Endothelial cell of umbilical vein (primary cell): Measurements from ENCODE around the gene GRM8. TPM values are rescaled to one million over a fixed set of nuclear protein-coding genes. Genes with fewer than 3 reads are reported as not detected.

ENCODE experiments used
- BruUV-seq: library from RNA; stranded (reverse); fragments of 400-500 nt; replicated peaks from 2 replicates; lab custom pipeline; 2021; lab: Mats Ljungman, UMichigan
- CTCF ChIA-PET: fragments of 300-600, 350-600 bp; sonication (Branson Sonifier 250); formaldehyde crosslinking; loops from one replicate; lab custom pipeline; 2021; ENCODE audit warnings: antibody characterized with exemption, inconsistent platforms; lab: Charles Lee
- POLR2A ChIA-PET: fragments of 300-600, 350-600 bp; sonication (Branson Sonifier 250); formaldehyde crosslinking; loops from one replicate; lab custom pipeline; 2021; ENCODE audit warnings: antibody characterized with exemption, inconsistent platforms; lab: Charles Lee
- DNase-seq: peaks from one replicate; pipeline ENCODE4 v3.0.0-alpha.2; 2011; ENCODE audit warnings: low read depth, low spot score
- FAIRE-seq: peaks from 2 replicates; lab custom pipeline; 2011; peaks lifted over from hg19 to GRCh38; lab: Jason Lieb, UNC
- H2AFZ ChIP-seq: 2 replicates; pipeline ENCODE4 v1.6.0; 2012; ENCODE audit warnings: low read depth, low read length, control low read depth, inconsistent platforms
- H3K27ac ChIP-seq: 2 replicates; pipeline ENCODE4 v1.5.1; 2011; ENCODE audit warnings: low read depth, mild to moderate bottlenecking, control low read depth, low read length, moderate library complexity; ENCODE audit not compliant: insufficient read depth
- H3K27me3 ChIP-seq, 2 experiments: 2 replicates each; pipeline versions ENCODE4 v1.6.0 to v1.6.1; 2011; ENCODE audit warnings: low read length in 2 of 2, mixed read lengths in 1 of 2; ENCODE audit not compliant: control insufficient read depth in 2 of 2, insufficient read depth in 2 of 2
- H3K36me3 ChIP-seq, 2 experiments: 2 replicates in 1 of 2; 3 replicates in 1 of 2; pipeline ENCODE4 v1.5.1; 2011; ENCODE audit warnings: low read length in 2 of 2, mild to moderate bottlenecking in 1 of 2, moderate library complexity in 1 of 2; ENCODE audit not compliant: control insufficient read depth in 2 of 2, insufficient read depth in 2 of 2; ENCODE audit errors: extremely low read depth in 1 of 2
- H3K4me1 ChIP-seq: 3 replicates; pipeline ENCODE4 v1.5.1; 2011; ENCODE audit warnings: mild to moderate bottlenecking, low read length; ENCODE audit not compliant: control insufficient read depth, insufficient read depth; ENCODE audit errors: extremely low read depth
- H3K4me2 ChIP-seq: 2 replicates; pipeline ENCODE4 v1.6.1; 2011; ENCODE audit warnings: low read length, control low read depth, mixed read lengths; ENCODE audit not compliant: insufficient read depth
- H3K4me3 ChIP-seq, 3 experiments: fragments of 200-600 bp in 1 of 3; sonication (generic), shearing (Covaris generic) in 1 of 3; replicated peaks in 1 of 3; 2 replicates each; pipeline ENCODE4 v1.5.1; 2011 to 2016; ENCODE audit warnings: control low read depth in 3 of 3, low read length in 3 of 3, mild to moderate bottlenecking in 2 of 3, inconsistent platforms in 1 of 3, low read depth in 1 of 3, moderate library complexity in 1 of 3; ENCODE audit not compliant: insufficient read depth in 1 of 3
- H3K79me2 ChIP-seq: 2 replicates; pipeline ENCODE4 v1.6.0; 2012; ENCODE audit warnings: low read length, inconsistent platforms; ENCODE audit not compliant: control insufficient read depth, insufficient read depth
- H3K9ac ChIP-seq: replicated peaks from 2 replicates; pipeline ENCODE3; 2011; ENCODE audit warnings: low read length, control low read depth; ENCODE audit not compliant: insufficient read depth; ENCODE audit errors: extremely low read depth
- H3K9me1 ChIP-seq: replicated peaks from 3 replicates; pipeline ENCODE4 v1.6.0; 2011; ENCODE audit warnings: mild to moderate bottlenecking, low read length; ENCODE audit not compliant: control insufficient read depth, insufficient read depth; ENCODE audit errors: extremely low read depth
- H3K9me3 ChIP-seq: replicated peaks from 2 replicates; pipeline ENCODE4 v1.5.1; 2012; ENCODE audit warnings: low read length, inconsistent platforms; ENCODE audit not compliant: control insufficient read depth, insufficient read depth
- H4K20me1 ChIP-seq: replicated peaks from 2 replicates; pipeline ENCODE3; 2011; ENCODE audit warnings: mild to moderate bottlenecking, low read length; ENCODE audit not compliant: control insufficient read depth, insufficient read depth; ENCODE audit errors: extremely low read depth
- EZH2 ChIP-seq: IDR thresholded peaks from 2 replicates; pipeline ENCODE4 v1.6.1; 2012; ENCODE audit warnings: borderline replicate concordance, low read depth, mild to moderate bottlenecking, moderate library complexity, low read length, inconsistent platforms; ENCODE audit not compliant: severe bottlenecking
- FOS ChIP-seq: IDR thresholded peaks from 2 replicates; pipeline ENCODE4 v1.6.1; 2011; ENCODE audit warnings: mild to moderate bottlenecking, low read length, moderate library complexity, borderline replicate concordance; ENCODE audit not compliant: insufficient read depth
- GATA2 ChIP-seq: IDR thresholded peaks from 2 replicates; pipeline ENCODE4 v1.7.0; 2011; ENCODE audit warnings: low read depth, mild to moderate bottlenecking, moderate library complexity, mixed read lengths, low read length; ENCODE audit not compliant: insufficient read length, insufficient read depth
- JUN ChIP-seq: IDR thresholded peaks from 2 replicates; pipeline ENCODE4 v1.6.1; 2011; ENCODE audit warnings: borderline replicate concordance, low read depth; ENCODE audit not compliant: insufficient read length, insufficient read depth
- MYC ChIP-seq: IDR thresholded peaks from one replicate; pipeline ENCODE4 v1.6.1; 2011; ENCODE audit warnings: mild to moderate bottlenecking, low read depth, low read length
- POLR2A ChIP-seq: IDR thresholded peaks from 2 replicates; pipeline ENCODE4 v1.6.1; 2012; ENCODE audit warnings: low read depth, mild to moderate bottlenecking, control low read depth, low read length
- POLR2AphosphoS5 ChIP-seq: IDR thresholded peaks from 2 replicates; pipeline ENCODE4 v1.6.1; 2012; ENCODE audit warnings: low read depth, mild to moderate bottlenecking, control low read depth, low read length, moderate library complexity; ENCODE audit not compliant: insufficient read depth
- dilution Hi-C: fragments of 300-500 bp; cut with MboI; formaldehyde crosslinking; loops from one replicate; pipeline ENCODE4 v1.15.0; 2019; ENCODE audit warnings: low sequenced_read_pairs; ENCODE audit not compliant: extremely low pct_ligation_motif_present
- intact Hi-C: fragments of 100-400 bp; cut with micrococcal nuclease; formaldehyde crosslinking; loops from one replicate; pipeline ENCODE4 v1.10.0; 2022
- polyA plus RNA-seq, 4 experiments: library from polyadenylated mRNA; depleted of rRNA in 3 of 4; stranded (reverse) in 3 of 4; unstranded in 1 of 4; fragments of >200 nt; gene quantifications; 2 replicates each; pipeline versions ENCODE4 v1.2.1 to v1.2.3, GENCODE V29; 2011 to 2012; ENCODE audit warnings: missing spikeins in 1 of 4
- total RNA-seq: library from RNA; stranded (reverse); gene quantifications from 2 replicates; pipeline ENCODE4 v1.2.3, GENCODE V29; 2021
- TF ChIP-seq, protein P1 (sequence below): IDR thresholded peaks from 2 replicates; pipeline ENCODE4 v1.6.1; 2011; ENCODE audit not compliant: insufficient read depth, insufficient read length
- TF ChIP-seq, protein P2 (sequence below), 2 donors: IDR thresholded peaks; 1 replicate in 1 of 2; 2 replicates in 1 of 2; pipeline ENCODE4 v1.5.1; 2011; ENCODE audit warnings: low read length in 2 of 2, mild to moderate bottlenecking in 2 of 2, moderate library complexity in 2 of 2, control low read depth in 1 of 2, inconsistent platforms in 1 of 2, low read depth in 1 of 2; ENCODE audit not compliant: insufficient read depth in 1 of 2; ENCODE audit errors: extremely low read depth in 1 of 2

Gene GRM8
- total and polyA plus RNA-seq, 2 donors (not counting 3 experiments of a cell fraction or from before 2014, with no cell fraction given), result not detected

DNA sequence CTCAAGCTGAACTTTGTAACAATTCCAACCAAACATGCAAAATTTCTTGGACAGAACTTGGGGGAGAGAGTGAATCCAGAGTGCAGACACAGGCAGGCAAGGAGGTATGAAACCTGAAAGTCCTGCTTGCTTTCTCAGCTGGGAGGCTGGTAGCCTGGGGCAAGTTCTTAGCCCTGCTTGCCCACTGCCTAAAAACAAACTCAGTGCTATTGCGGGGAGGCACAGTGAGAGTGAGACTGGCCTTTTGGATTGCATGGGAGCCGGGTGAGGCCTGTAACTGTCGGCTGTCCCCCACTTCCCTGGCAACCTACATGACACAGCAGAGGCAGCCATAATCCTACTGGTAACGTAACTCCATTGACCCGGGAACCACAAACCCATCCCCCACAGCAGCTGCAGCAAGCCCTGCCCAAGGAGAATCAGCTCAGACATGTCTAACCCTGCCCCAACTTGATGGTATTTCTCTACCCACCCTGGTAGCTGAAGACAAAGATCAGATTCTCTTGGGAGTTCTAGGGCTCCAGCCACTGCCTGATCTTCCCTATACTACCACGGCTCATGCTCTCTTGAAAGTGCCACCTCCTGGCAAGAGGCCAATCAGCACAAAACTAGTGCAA, 663.6 kb downstream of the GRM8 start:
- H3K27me3 ChIP-seq, result no peaks in the 10 kb centered on the region
- no peak overlapping the region for H2AFZ ChIP-seq
- H3K9me1 ChIP-seq, result no peaks in the 10 kb centered on the region
- no peak overlapping the region for H3K4me3 ChIP-seq
- no peak overlapping the region for H3K9ac ChIP-seq
- H3K9me3 ChIP-seq, result no peaks in the 10 kb centered on the region
- dilution Hi-C loops, result no loop called here
- no peak for TF ChIP-seq POLR2A
- H3K4me1 ChIP-seq, result no peaks in the 10 kb centered on the region
- no peak overlapping the region for H3K4me2 ChIP-seq
- no peaks in the 10 kb centered on the region for H4K20me1 ChIP-seq
- ChIA-PET CTCF (no interaction called here), POLR2A (no interaction called here)
- DNase-seq, result no peak
- H3K27ac ChIP-seq, result no peak overlapping the region
- H3K36me3 ChIP-seq, result no peaks in the 10 kb centered on the region
- no peak for FAIRE-seq
- no peaks in the 10 kb centered on the region for H3K79me2 ChIP-seq
- intact Hi-C loops, result no loop called here
- no TSS peak for BruUV-seq

DNA sequence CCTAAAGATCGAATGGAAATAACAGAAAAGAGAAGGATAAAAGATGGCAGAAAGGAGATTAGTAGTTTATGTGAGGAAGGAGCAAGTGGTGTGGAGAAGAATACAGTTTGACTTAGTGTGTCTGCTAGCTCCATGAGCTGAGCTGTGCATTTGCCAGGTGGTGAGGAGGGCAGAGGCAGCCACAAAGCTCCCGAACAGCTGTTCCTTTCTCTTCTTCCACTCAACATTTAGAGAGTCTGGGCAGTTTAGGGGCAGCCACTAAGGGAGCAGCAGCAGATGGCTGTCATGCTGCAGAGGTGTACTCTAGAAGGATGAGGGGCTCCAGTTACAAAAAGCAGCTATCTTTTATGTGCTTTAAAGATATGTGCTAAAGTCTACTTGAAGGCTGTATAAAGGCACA, 674.4 kb downstream of the GRM8 start:
- ChIA-PET POLR2A (no interaction called here), CTCF (no interaction called here)
- Histone ChIP-seq H3K27me3 (no peaks in the 10 kb centered on the region), H4K20me1 (no peaks in the 10 kb centered on the region), H3K36me3 (no peaks in the 10 kb centered on the region), H3K4me1 (no peaks in the 10 kb centered on the region), H3K27ac (no peak overlapping the region), H3K4me2 (no peak overlapping the region), H3K4me3 (no peak overlapping the region), H2AFZ (no peak overlapping the region), H3K9me1 (no peaks in the 10 kb centered on the region), H3K79me2 (no peaks in the 10 kb centered on the region), H3K9ac (no peak overlapping the region), H3K9me3 (no peaks in the 10 kb centered on the region)
- intact Hi-C loops (no loop called here), dilution Hi-C loops (no loop called here)
- TF ChIP-seq FOS, result no peak
- TF ChIP-seq MYC, result no peak
- no peak for TF ChIP-seq POLR2A
- TF ChIP-seq EZH2, result no peak
- TF ChIP-seq GATA2, result no peak
- TF ChIP-seq POLR2AphosphoS5, result no peak
- TF ChIP-seq JUN, result no peak
- TF ChIP-seq, protein P1, sequence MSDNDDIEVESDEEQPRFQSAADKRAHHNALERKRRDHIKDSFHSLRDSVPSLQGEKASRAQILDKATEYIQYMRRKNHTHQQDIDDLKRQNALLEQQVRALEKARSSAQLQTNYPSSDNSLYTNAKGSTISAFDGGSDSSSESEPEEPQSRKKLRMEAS, result no peak
- TF ChIP-seq, protein P2, sequence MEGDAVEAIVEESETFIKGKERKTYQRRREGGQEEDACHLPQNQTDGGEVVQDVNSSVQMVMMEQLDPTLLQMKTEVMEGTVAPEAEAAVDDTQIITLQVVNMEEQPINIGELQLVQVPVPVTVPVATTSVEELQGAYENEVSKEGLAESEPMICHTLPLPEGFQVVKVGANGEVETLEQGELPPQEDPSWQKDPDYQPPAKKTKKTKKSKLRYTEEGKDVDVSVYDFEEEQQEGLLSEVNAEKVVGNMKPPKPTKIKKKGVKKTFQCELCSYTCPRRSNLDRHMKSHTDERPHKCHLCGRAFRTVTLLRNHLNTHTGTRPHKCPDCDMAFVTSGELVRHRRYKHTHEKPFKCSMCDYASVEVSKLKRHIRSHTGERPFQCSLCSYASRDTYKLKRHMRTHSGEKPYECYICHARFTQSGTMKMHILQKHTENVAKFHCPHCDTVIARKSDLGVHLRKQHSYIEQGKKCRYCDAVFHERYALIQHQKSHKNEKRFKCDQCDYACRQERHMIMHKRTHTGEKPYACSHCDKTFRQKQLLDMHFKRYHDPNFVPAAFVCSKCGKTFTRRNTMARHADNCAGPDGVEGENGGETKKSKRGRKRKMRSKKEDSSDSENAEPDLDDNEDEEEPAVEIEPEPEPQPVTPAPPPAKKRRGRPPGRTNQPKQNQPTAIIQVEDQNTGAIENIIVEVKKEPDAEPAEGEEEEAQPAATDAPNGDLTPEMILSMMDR (IDR thresholded peaks at IDR 0.05; ENCODE audit: extremely low read depth in 1 of 2, insufficient read depth in 1 of 2, low read depth in 1 of 2, low read length in 2 of 2), result no peak
- FAIRE-seq, result no peak
- no peak for DNase-seq
- no TSS peak for BruUV-seq
